KMS-11 (cell line): ENCODE data around the gene KLF16.

Experiments
- H2AFZ ChIP-seq: fragments of 200-600 bp; sonication (generic); 2 replicates; pipeline ENCODE4 v1.6.1; 2016; ENCODE audit warnings: antibody characterized with exemption, mixed run types, low read depth
- H3K27ac ChIP-seq: fragments of 200-600 bp; sonication (generic); 2 replicates; pipeline ENCODE4 v1.6.1; 2016; ENCODE audit warnings: mild to moderate bottlenecking, mixed run types
- H3K27me3 ChIP-seq: fragments of 200-600 bp; sonication (generic); 2 replicates; pipeline ENCODE4 v1.6.1; 2017; ENCODE audit warnings: mild to moderate bottlenecking, low read depth, mixed run types, moderate library complexity; ENCODE audit not compliant: insufficient read depth
- H3K36me3 ChIP-seq: fragments of 200-600 bp; sonication (generic); 2 replicates; pipeline ENCODE4 v1.6.1; 2017; ENCODE audit warnings: mild to moderate bottlenecking, mixed run types; ENCODE audit not compliant: insufficient read depth
- H3K4me1 ChIP-seq: fragments of 200-600 bp; sonication (generic); 2 replicates; pipeline ENCODE4 v1.6.1; 2016; ENCODE audit warnings: mild to moderate bottlenecking, low read depth, mixed run types; ENCODE audit not compliant: poor library complexity, severe bottlenecking
- H3K4me2 ChIP-seq: fragments of 200-600 bp; sonication (generic); 2 replicates; pipeline ENCODE4 v1.7.0; 2016; ENCODE audit warnings: mild to moderate bottlenecking, mixed run types
- H3K4me3 ChIP-seq: fragments of 200-600 bp; sonication (generic); IDR thresholded peaks from 2 replicates; pipeline ENCODE4 v1.6.1; 2017; ENCODE audit warnings: low read depth, low read length, mixed read lengths; ENCODE audit not compliant: insufficient read depth
- H3K79me2 ChIP-seq: fragments of 200-600 bp; sonication (generic); 2 replicates; pipeline ENCODE4 v1.6.1; 2016; ENCODE audit warnings: low read depth, mixed run types; ENCODE audit not compliant: insufficient read depth
- H3K9ac ChIP-seq: fragments of 200-600 bp; sonication (generic); 2 replicates; pipeline ENCODE4 v1.6.1; 2016; ENCODE audit warnings: mild to moderate bottlenecking, mixed run types
- H4K20me1 ChIP-seq: fragments of 200-600 bp; sonication (generic); 2 replicates; pipeline ENCODE4 v1.6.1; 2016; ENCODE audit warnings: mild to moderate bottlenecking, mixed run types; ENCODE audit not compliant: insufficient read depth
- TF ChIP-seq, protein P1 (sequence below): fragments of 200-600 bp; sonication (generic); conservative IDR thresholded peaks from 2 replicates; pipeline ENCODE4 v1.6.1; 2017; ENCODE audit warnings: low read depth, mild to moderate bottlenecking, antibody characterized with exemption, low read length, moderate library complexity, mixed read lengths

Gene KLF16

DNA sequence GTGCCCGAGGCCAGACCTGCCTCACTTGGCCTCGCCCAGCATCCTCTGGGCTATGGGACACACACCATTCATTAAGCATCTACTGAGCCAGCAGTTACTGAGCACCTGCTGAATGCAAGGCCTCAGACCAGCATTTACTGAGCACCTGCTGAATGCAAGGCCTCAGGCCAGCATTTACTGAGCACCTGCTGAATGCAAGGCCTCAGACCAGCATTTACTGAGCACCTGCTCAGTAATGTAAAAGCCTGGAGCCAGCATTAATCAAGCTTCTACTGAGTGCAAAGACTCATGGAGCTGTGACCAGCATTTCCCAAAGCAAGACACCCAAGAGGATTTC lies 55.0 kb downstream of the KLF16 start:
- no peaks in the 10 kb centered on the region for H4K20me1 ChIP-seq
- H3K36me3 ChIP-seq: no peaks in the 10 kb centered on the region
- TF ChIP-seq, protein P1, sequence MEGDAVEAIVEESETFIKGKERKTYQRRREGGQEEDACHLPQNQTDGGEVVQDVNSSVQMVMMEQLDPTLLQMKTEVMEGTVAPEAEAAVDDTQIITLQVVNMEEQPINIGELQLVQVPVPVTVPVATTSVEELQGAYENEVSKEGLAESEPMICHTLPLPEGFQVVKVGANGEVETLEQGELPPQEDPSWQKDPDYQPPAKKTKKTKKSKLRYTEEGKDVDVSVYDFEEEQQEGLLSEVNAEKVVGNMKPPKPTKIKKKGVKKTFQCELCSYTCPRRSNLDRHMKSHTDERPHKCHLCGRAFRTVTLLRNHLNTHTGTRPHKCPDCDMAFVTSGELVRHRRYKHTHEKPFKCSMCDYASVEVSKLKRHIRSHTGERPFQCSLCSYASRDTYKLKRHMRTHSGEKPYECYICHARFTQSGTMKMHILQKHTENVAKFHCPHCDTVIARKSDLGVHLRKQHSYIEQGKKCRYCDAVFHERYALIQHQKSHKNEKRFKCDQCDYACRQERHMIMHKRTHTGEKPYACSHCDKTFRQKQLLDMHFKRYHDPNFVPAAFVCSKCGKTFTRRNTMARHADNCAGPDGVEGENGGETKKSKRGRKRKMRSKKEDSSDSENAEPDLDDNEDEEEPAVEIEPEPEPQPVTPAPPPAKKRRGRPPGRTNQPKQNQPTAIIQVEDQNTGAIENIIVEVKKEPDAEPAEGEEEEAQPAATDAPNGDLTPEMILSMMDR: no peak
- no peak overlapping the region for H3K27ac ChIP-seq
- no peak overlapping the region for H3K4me3 ChIP-seq
- peaks cover 7% of the 10 kb centered on the region for H3K4me1 ChIP-seq
- no peak overlapping the region for H3K9ac ChIP-seq
- H3K27me3 ChIP-seq: peaks cover 36% of the 10 kb centered on the region; the same call in 1 of the 2 replicates
- H2AFZ ChIP-seq: no peak overlapping the region
- H3K4me2 ChIP-seq: no peak overlapping the region
- no peaks in the 10 kb centered on the region for H3K79me2 ChIP-seq

DNA sequence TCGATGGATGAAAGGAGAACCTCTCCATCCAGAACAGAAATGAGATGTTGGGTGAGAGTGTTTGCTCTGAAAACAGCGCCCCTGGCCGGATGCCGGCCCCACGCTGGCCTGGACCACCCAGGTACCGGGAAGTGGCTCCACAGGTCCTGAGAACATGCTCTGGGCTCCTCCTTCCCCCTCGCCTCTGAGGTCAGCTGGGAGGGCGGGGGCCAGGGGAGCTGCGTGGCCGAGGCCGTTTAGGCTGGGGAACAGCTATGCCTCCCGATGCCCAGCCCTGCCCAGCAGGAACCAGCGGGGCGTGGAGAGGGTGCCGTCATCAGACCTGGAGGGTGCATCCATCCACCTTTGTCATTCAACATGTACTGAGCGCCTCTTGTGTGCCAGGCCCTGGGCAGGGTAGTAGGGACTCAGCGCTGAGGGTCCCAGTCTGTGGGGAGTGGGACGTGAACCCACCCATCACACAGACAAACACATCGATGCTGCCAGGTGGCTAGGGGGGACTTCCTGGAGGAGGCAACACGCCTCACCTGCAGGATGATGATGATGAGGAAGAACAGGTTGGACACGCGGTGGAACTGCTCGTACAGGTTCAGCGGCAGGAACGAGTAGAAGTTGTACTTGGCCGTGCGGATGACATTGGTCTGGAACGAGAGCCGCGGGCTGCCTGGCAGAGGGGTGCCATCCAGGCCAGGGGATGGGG lies 55.5 kb downstream of the KLF16 start:
- H3K36me3 ChIP-seq: no peaks in the 10 kb centered on the region
- peaks cover 7% of the 10 kb centered on the region for H3K4me1 ChIP-seq
- H3K4me2 ChIP-seq: no peak overlapping the region
- H3K9ac ChIP-seq: no peak overlapping the region
- H3K27me3 ChIP-seq: peaks cover 41% of the 10 kb centered on the region; the same call in 1 of the 2 replicates
- no peak overlapping the region for H3K27ac ChIP-seq
- H4K20me1 ChIP-seq: no peaks in the 10 kb centered on the region
- no peaks in the 10 kb centered on the region for H3K79me2 ChIP-seq
- no peak overlapping the region for H2AFZ ChIP-seq
- TF ChIP-seq, protein P1: no peak
- H3K4me3 ChIP-seq: no peak overlapping the region

- Histone ChIP-seq H3K4me2 (no peak overlapping the region), H4K20me1 (no peaks in the 10 kb centered on the region), H2AFZ (no peak overlapping the region), H3K27me3 (peaks cover 42% of the 10 kb centered on the region; the same call in 1 of the 2 replicates), H3K4me3 (no peak overlapping the region), H3K79me2 (no peaks in the 10 kb centered on the region), H3K36me3 (no peaks in the 10 kb centered on the region), H3K27ac (no peak overlapping the region), H3K4me1 (peaks cover 7% of the 10 kb centered on the region), H3K9ac (no peak overlapping the region)
- TF ChIP-seq, protein P1: no peak
Observed at GRCh38 chr19:1807030-1807694, 56.2 kb downstream of the KLF16 start.

DNA sequence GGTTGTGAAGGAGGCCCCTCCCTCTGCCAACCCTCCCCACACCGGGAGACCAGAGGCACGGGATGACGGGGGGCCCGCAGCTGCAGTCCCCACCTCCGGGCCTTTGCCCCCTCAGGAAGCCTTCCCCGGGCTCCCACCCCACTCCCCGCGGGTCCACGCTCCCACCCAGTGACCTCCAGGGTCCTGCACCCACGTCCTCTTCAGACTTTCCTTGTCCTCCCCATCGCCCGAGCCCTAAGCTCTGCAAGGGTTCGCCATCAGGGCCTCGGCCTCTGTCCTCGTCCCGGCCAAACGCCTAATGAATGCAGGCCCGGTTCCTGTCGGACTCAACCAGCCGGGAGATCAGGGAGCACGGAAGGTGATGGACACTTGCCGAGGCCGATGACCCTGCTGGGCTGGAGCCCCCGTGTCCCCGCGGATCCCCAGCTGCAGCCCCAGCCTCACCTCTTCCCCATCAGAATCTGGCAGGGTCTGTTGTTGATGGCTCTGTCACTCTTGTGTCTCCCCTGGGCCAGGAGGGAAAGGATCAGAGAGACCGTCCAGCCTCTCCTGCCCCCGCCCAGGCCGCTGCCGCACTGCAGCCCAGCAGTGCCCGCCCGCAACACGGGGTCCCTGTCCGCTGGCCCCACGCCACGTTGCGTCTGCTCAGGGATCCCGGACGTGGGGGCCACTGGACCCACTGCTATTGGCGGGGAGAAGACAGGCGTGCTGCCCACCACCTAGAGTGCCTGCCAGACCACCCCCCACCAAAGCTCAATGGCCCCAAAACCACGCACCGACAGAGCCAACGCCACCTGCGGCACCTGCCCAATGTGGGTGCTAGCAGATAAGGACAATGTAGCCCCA lies 57.0 kb downstream of the KLF16 start:
- Histone ChIP-seq H3K79me2 (no peaks in the 10 kb centered on the region), H2AFZ (no peak overlapping the region), H3K9ac (no peak overlapping the region), H3K4me1 (peaks cover 1% of the 10 kb centered on the region), H3K36me3 (no peaks in the 10 kb centered on the region), H3K4me3 (no peak overlapping the region), H4K20me1 (no peaks in the 10 kb centered on the region), H3K4me2 (no peak overlapping the region), H3K27me3 (peaks cover 42% of the 10 kb centered on the region; the same call in 1 of the 2 replicates), H3K27ac (no peak overlapping the region)
- TF ChIP-seq, protein P1: no peak
